HL-60 (cell line): Measurements from ENCODE around the gene DMD.

Experiments used
- CTCF ChIP-seq: IDR thresholded peaks from one replicate; pipeline ENCODE4 v1.5.1; 2011; ENCODE audit warnings: low read length, control low read depth, inconsistent platforms; ENCODE audit not compliant: insufficient read depth
- GABPA ChIP-seq: IDR thresholded peaks from 2 replicates; pipeline ENCODE4 v1.6.1; 2012; ENCODE audit warnings: low read depth
- POLR2AphosphoS5 ChIP-seq: IDR thresholded peaks from 2 replicates; pipeline ENCODE4 v1.6.1; 2012; ENCODE audit warnings: low read depth

- TF ChIP-seq CTCF, result no peak
- no peak for TF ChIP-seq POLR2AphosphoS5
- no peak for TF ChIP-seq GABPA
Observed at GRCh38 chrX:31237189-31237588, 1974.2 kb downstream of the DMD start.
